Measurements from ENCODE around the gene SCD. TPM values are rescaled to one million over a fixed set of nuclear protein-coding genes. Genes with fewer than 3 reads are reported as not detected.

SCD gene
- total RNA-seq, 1 donor from 2014 or later, result 428 TPM

DNA sequence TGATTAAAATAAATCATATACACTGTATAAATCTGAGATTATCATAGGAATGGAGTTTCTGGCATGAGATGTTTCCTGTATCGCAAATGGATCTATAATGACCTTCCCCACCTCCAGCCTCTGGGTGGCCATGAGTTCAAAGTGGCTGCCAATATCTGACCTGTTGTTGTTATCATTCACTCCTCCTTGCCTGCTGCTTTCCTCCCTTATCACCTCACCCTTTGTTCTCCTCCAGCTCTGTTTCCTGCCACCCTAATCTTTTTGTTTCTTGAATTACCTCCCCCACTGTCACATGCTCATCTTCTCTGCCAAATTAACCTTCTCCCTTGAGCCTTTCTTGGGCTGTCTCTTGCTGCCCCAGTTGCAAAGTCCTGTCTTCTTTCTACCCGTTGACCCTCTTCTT, 12.0 kb downstream of the SCD start:
- Histone ChIP-seq H3K4me2 (ENCODE audit: low read length) (peak overlapping the region; percentile 23), H3K27me3 (ENCODE audit: insufficient read depth, low read length) (no peaks in the 10 kb centered on the region), H2AFZ (ENCODE audit: low read depth, low read length) (no peak overlapping the region), H3K9me3 (ENCODE audit: insufficient read depth, low read depth, low read length) (no peaks in the 10 kb centered on the region), H4K20me1 (ENCODE audit: insufficient read depth, low read length) (peaks cover 71% of the 10 kb centered on the region), H3K9ac (ENCODE audit: low read length) (no peak overlapping the region), H3K36me3 (ENCODE audit: insufficient read depth, low read length) (peaks cover 68% of the 10 kb centered on the region), H3K79me2 (ENCODE audit: insufficient read depth, low read length) (peaks cover 20% of the 10 kb centered on the region), H3K4me1 (ENCODE audit: insufficient read depth, low read length) (peaks cover 23% of the 10 kb centered on the region), H3K27ac (ENCODE audit: low read depth, low read length) (no peak overlapping the region), H3K4me3 (ENCODE audit: insufficient read depth, low read depth, low read length) (no peak overlapping the region)
- FAIRE-seq, result no peak
- TF ChIP-seq EZH2 (IDR thresholded peaks at IDR 0.05; ENCODE audit: insufficient read depth, low read length), result no peak
- TF ChIP-seq, protein P1, sequence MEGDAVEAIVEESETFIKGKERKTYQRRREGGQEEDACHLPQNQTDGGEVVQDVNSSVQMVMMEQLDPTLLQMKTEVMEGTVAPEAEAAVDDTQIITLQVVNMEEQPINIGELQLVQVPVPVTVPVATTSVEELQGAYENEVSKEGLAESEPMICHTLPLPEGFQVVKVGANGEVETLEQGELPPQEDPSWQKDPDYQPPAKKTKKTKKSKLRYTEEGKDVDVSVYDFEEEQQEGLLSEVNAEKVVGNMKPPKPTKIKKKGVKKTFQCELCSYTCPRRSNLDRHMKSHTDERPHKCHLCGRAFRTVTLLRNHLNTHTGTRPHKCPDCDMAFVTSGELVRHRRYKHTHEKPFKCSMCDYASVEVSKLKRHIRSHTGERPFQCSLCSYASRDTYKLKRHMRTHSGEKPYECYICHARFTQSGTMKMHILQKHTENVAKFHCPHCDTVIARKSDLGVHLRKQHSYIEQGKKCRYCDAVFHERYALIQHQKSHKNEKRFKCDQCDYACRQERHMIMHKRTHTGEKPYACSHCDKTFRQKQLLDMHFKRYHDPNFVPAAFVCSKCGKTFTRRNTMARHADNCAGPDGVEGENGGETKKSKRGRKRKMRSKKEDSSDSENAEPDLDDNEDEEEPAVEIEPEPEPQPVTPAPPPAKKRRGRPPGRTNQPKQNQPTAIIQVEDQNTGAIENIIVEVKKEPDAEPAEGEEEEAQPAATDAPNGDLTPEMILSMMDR (IDR thresholded peaks at IDR 0.05; ENCODE audit: insufficient read depth, low read depth, low read length), result no peak
- H3K4me3 Mint-ChIP-seq (ENCODE audit: unreplicated experiment), result peak overlapping the region; percentile 60
- DNase-seq (ENCODE audit: low read depth), result no peak
- H3K27me3 Mint-ChIP-seq (ENCODE audit: low read depth, unreplicated experiment), result no peaks in the 10 kb centered on the region
- H3K36me3 Mint-ChIP-seq (ENCODE audit: low read depth, unreplicated experiment), result peaks cover 41% of the 10 kb centered on the region
- peaks cover 57% of the 10 kb centered on the region for H3K4me1 Mint-ChIP-seq (ENCODE audit: low read depth, unreplicated experiment)
- H3K27ac Mint-ChIP-seq (ENCODE audit: unreplicated experiment), result peak overlapping the region; percentile 44
- no peaks in the 10 kb centered on the region for H3K9me3 Mint-ChIP-seq (ENCODE audit: unreplicated experiment)

DNA sequence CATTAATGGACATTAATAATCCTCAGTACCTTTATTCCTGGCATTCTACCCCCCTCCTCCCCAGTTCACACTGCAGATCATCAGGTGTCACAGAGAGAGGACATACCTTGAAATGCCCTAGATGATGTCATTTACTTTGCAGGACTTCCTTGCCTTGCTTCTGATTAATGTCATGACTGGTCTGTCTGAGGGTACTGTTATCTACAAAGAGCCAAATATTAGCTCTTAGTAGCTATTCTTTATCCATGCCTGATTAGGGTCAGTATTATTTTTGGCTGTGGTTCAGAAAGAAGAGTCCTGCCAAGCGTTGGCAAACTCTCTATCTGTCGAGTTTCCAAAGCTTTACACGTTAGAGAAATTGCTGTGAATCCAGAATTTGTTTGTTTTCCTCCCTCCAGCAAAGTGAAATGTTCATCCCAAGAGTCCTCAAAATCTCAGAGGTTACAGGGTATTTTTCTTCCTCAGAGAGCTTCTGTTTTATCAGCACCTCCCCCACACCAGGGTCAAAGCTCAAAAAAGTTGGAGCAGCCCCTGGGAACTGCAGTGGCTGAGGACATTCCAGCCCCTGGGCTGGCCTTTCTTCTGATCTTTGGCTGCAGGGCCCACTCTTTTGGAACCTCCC, 12.6 kb downstream of the SCD start:
- Histone ChIP-seq H4K20me1 (ENCODE audit: insufficient read depth, low read length) (peaks cover 65% of the 10 kb centered on the region), H3K36me3 (ENCODE audit: insufficient read depth, low read length) (peaks cover 63% of the 10 kb centered on the region), H3K79me2 (ENCODE audit: insufficient read depth, low read length) (peaks cover 16% of the 10 kb centered on the region), H3K4me3 (ENCODE audit: insufficient read depth, low read depth, low read length) (no peak overlapping the region), H3K4me1 (ENCODE audit: insufficient read depth, low read length) (peaks cover 28% of the 10 kb centered on the region), H3K27me3 (ENCODE audit: insufficient read depth, low read length) (no peaks in the 10 kb centered on the region), H3K9ac (ENCODE audit: low read length) (no peak overlapping the region), H3K4me2 (ENCODE audit: low read length) (peak overlapping the region; percentile 23), H3K9me3 (ENCODE audit: insufficient read depth, low read depth, low read length) (no peaks in the 10 kb centered on the region), H2AFZ (ENCODE audit: low read depth, low read length) (no peak overlapping the region), H3K27ac (ENCODE audit: low read depth, low read length) (no peak overlapping the region)
- DNase-seq (ENCODE audit: low read depth) (peak; percentile 15), FAIRE-seq (no peak)
- H3K27ac Mint-ChIP-seq (ENCODE audit: unreplicated experiment), result peak overlapping the region; percentile 44
- H3K4me3 Mint-ChIP-seq (ENCODE audit: unreplicated experiment), result peak overlapping the region; percentile 60
- H3K27me3 Mint-ChIP-seq (ENCODE audit: low read depth, unreplicated experiment), result no peaks in the 10 kb centered on the region
- H3K36me3 Mint-ChIP-seq (ENCODE audit: low read depth, unreplicated experiment), result peaks cover 36% of the 10 kb centered on the region
- TF ChIP-seq, protein P1 (IDR thresholded peaks at IDR 0.05; ENCODE audit: insufficient read depth, low read depth, low read length), result no peak
- no peak for TF ChIP-seq EZH2 (IDR thresholded peaks at IDR 0.05; ENCODE audit: insufficient read depth, low read length)
- H3K9me3 Mint-ChIP-seq (ENCODE audit: unreplicated experiment), result no peaks in the 10 kb centered on the region
- peaks cover 63% of the 10 kb centered on the region for H3K4me1 Mint-ChIP-seq (ENCODE audit: low read depth, unreplicated experiment)

DNA sequence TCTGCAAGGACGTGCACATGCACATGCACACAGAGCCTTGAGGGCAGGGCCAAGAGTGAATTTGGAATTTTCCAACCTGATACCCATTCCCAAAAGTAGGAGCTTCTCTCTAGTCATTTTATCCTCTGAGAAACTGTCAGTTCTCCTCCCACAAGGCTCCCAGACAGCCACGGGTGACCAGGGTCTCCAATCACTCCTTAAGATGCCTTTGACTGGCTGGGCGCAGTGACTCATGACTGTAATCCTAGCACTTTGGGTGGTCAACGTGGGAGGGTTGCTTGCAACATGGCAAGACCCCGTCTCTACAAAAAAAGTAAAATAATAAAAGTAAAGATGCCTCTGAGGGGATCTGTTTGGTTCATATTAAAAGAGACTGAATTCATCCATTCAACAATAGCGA, 13.2 kb downstream of the SCD start:
- H3K9me3 ChIP-seq (ENCODE audit: insufficient read depth, low read depth, low read length), result no peaks in the 10 kb centered on the region
- no peak overlapping the region for H3K9ac ChIP-seq (ENCODE audit: low read length)
- H3K27ac ChIP-seq (ENCODE audit: low read depth, low read length), result no peak overlapping the region
- H3K9me3 Mint-ChIP-seq (ENCODE audit: unreplicated experiment), result no peaks in the 10 kb centered on the region
- no peak overlapping the region for H3K4me2 ChIP-seq (ENCODE audit: low read length)
- peaks cover 66% of the 10 kb centered on the region for H3K4me1 Mint-ChIP-seq (ENCODE audit: low read depth, unreplicated experiment)
- H3K4me3 Mint-ChIP-seq (ENCODE audit: unreplicated experiment), result no peak overlapping the region
- no peak overlapping the region for H3K4me3 ChIP-seq (ENCODE audit: insufficient read depth, low read depth, low read length)
- H3K36me3 Mint-ChIP-seq (ENCODE audit: low read depth, unreplicated experiment), result peaks cover 31% of the 10 kb centered on the region
- no peak overlapping the region for H2AFZ ChIP-seq (ENCODE audit: low read depth, low read length)
- H3K27me3 Mint-ChIP-seq (ENCODE audit: low read depth, unreplicated experiment), result no peaks in the 10 kb centered on the region
- no peaks in the 10 kb centered on the region for H3K27me3 ChIP-seq (ENCODE audit: insufficient read depth, low read length)
- peaks cover 59% of the 10 kb centered on the region for H4K20me1 ChIP-seq (ENCODE audit: insufficient read depth, low read length)
- FAIRE-seq, result no peak
- no peak for DNase-seq (ENCODE audit: low read depth)
- peak overlapping the region; percentile 30 for H3K27ac Mint-ChIP-seq (ENCODE audit: unreplicated experiment)
- TF ChIP-seq, protein P1 (IDR thresholded peaks at IDR 0.05; ENCODE audit: insufficient read depth, low read depth, low read length), result no peak
- no peak for TF ChIP-seq EZH2 (IDR thresholded peaks at IDR 0.05; ENCODE audit: insufficient read depth, low read length)
- peaks cover 57% of the 10 kb centered on the region for H3K36me3 ChIP-seq (ENCODE audit: insufficient read depth, low read length)
- H3K4me1 ChIP-seq (ENCODE audit: insufficient read depth, low read length), result peaks cover 34% of the 10 kb centered on the region
- peaks cover 15% of the 10 kb centered on the region for H3K79me2 ChIP-seq (ENCODE audit: insufficient read depth, low read length)
